Stimulated activated CD8-positive, alpha-beta memory T cell treated with anti-CD3 and anti-CD28 coated beads, Interleukin-4, amount 100 ng/mL, for 48 hours (primary cell): ENCODE results near the gene PLA2G2E.

Experiments used
- DNase-seq: peaks from one replicate; pipeline ENCODE4 v3.0.0-alpha.2; 2020

The PLA2G2E gene

GRCh38 chr1:19926296-19927129 is 3.1 kb upstream of the PLA2G2E start:
- DNase-seq: no peak

GRCh38 chr1:19925342-19926070 is 2.1 kb upstream of the PLA2G2E start:
- no peak for DNase-seq

DNA sequence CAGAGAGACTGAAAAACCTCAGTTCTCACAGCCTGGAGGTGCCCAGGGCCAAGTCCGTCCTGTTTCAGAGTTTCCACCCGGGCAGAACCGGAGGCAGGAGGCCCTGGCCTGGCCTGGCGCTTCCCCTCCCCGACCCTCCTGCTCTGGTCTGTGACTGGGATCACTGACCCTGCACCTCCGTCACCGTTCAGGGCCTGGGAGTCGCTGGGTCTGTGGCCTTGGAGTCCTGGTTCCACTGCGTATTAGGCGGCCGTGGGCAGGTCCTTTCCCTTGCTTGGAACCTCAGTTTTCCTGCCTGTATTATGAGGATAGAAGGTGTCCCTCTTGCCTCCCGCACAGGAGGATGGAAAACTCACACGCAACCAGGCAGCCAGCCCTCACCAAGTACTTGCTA is 533 bp upstream of the PLA2G2E start:
- DNase-seq: no peak

DNA sequence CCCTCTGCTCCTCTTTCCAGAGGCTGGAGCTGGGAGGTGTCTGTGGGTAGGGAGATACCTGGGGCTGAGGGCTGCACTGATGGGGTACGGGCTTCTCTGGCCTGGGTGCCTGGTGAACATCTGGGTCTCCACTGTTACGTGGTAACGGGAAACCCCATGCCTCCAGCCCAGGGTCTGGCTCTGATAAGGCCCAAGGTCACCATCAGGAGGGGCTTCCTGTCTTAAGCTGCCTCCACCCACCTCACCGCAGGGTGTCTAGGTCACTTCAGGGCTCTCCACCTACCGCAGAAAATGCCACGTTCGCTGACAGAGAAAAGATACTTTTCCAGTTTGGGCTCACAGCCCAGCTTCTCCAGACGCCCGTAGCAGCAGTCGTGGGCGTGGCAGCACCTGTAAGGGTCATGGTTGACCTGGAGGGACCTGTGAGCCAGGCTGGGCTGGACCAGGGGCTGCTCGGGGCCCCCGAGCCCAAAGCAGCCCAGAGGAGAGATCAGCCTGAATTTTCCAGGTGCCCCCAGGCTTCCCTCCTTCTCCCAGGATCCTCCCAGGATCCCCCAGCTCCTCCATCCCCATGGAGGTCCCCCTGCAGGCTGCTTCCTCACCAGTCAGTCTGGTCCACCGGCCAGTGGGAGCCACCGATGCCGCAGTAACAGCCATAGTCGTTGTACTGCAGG is 1.3 kb downstream of the PLA2G2E start:
- DNase-seq: no peak

DNA sequence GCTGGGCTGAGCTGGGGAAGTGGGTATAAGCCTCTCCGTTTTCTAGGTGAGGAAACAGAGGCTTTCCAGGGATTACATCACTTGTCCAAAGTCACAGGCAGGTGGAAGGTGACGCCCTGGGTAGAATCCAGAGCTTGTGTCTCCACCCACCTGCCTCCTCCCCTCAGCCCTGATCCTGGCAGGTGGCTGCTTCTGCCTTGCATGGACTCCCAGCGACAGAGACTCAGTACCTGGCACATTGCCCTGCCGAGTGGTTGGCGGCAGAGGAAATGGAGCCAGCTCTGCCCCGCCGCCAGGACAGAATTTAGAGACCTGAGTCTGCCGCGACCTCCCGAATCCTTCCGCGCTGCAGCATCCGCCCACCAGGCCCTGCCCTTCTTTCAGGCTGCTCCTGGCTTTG is 2.1 kb downstream of the PLA2G2E start:
- DNase-seq: no peak

DNA sequence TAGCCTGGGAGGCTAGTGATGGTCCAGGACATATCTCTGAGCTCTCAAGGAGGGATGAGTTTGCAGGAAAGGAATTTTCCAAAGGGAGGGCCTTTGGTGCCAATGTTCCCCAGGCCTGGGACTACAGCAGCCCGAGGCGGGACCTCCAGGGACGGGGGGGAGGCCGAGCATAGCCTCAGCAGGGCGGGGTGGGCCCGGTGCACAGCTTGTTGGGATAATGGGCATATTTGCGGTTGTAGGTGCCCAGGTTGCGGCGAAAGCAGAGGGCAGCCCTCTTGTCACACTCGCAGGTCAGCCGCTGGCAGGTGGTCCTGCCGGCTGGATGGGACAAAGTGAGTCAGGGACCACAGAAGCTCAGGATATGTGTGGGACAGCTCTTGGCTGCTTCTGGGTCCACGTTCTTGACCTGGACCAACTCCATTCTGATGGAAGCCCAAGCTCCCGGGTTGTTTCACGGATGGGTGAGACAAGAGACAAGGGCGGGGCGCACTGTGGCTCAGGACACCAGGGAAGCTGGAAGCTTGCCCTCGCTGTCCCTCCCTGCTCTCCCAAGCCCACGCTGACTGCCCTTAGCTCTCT is 3.2 kb downstream of the PLA2G2E start:
- no peak for DNase-seq

GRCh38 chr1:19918057-19918456 is 5.4 kb downstream of the PLA2G2E start:
- peak; percentile 92 for DNase-seq

- DNase-seq: no peak
Measured at GRCh38 chr1:19910650-19911049, 12.8 kb downstream of the PLA2G2E start.

- no peak for DNase-seq
Measured at GRCh38 chr1:19909971-19910370, 13.4 kb downstream of the PLA2G2E start.

DNA sequence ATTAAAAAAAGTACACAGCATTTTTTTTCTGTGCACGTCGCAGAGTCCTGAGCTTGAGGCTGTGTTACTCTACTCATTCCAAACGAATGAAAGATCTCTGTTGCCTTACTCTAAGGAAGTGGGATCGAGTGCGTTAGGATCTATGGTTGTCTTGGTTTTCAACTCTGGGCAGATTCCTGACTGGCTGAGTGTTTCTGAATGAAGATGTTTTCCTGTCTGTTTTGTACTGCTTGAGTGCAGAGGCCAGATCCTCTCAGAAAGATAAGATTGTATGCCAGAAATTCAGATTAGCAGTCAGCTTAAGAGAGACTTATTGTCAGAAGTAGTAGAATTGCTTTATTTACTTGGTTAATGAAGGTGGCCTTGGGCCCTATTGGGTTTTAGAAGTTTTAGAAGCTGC is 14.0 kb downstream of the PLA2G2E start:
- no peak for DNase-seq

- no peak for DNase-seq
Measured at GRCh38 chr1:19907456-19907855, 16.0 kb downstream of the PLA2G2E start.

- DNase-seq: no peak
Measured at GRCh38 chr1:19903621-19904020, 19.8 kb downstream of the PLA2G2E start.

DNA sequence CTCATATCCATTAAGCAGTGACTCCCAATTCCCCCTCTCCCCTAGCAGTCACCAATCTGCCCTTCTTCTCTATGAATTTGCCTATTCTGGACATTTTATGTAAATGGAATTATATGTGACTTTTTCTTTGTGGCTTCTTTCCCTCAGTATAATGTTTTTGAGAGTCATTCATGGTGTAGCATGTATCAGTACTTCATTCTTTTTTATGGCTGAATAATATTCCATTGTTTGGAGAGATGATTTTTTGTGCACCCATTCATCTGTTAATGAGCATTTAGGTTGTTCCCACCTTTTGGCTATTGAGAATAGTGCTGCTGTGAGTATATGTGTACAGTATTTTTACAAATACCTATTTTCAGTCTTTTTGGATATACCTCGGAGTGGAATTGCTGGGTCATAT is 21.8 kb downstream of the PLA2G2E start:
- DNase-seq: no peak

GRCh38 chr1:19894218-19894617 is 29.2 kb downstream of the PLA2G2E start:
- no peak for DNase-seq

DNA sequence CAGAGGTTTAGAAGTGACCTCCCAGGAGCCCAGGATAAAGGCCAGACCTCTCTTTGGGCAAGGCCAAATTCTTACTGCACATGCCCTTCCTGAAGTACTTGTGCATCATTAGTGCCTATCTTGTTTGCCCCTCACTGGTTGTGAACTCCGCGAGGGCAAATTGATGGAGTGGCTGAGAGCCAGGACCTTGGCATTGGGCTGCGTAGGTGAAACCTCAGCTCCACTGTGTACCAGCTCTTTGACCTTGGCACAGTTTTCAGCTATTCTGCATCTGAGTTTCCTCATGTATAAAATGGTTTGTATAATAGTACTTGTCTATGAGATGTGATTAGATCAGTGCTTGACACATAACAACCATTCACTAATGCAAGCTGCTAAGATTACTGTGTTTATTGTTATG is 29.7 kb downstream of the PLA2G2E start:
- DNase-seq: no peak

DNA sequence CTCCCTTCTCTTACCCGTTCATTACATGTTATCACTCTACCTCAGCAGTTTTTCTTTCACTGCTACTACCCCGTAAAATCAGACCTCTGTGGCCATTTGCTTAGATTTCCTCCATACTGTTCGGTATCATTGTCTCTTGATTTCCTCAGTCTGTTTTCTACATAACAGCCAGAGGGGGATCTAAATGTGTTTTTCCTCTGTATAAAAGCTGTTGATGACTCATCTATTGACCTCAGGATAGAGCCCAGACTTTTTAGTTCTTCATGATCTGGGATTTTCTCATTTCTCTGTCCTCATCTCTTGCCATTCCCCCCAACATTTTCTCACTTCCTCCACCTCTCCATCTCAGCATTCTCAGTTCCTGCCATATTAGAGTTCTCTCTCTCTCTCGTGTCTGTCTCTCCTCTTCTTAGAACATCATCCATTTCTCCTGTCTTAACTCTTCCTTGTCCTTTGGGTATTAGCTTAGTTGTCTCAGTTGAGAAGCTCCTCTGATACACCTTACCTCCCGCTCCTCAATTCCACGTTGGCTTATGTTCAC is 30.7 kb downstream of the PLA2G2E start:
- DNase-seq: no peak

- DNase-seq: no peak
Measured at GRCh38 chr1:19892129-19892528, 31.3 kb downstream of the PLA2G2E start.

DNA sequence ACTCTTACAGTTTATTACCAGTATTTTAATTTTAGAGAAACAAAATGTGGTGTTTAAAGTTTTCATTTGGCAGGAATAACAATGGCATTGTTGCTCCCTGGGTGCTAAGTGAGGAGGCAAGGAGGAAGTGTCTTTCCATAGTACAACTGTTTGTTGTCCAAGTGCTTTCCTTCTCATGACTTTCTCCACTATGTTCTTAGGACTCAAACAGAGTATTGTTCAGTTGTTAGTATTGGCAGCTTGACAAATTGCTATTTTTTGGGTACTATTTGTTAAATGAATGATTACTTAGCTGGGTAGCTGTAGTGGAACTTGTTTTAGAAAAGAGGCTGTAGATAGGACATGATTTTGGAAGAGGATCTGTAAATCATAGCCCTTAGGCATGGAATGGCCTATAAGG is 33.8 kb downstream of the PLA2G2E start:
- DNase-seq: no peak

DNA sequence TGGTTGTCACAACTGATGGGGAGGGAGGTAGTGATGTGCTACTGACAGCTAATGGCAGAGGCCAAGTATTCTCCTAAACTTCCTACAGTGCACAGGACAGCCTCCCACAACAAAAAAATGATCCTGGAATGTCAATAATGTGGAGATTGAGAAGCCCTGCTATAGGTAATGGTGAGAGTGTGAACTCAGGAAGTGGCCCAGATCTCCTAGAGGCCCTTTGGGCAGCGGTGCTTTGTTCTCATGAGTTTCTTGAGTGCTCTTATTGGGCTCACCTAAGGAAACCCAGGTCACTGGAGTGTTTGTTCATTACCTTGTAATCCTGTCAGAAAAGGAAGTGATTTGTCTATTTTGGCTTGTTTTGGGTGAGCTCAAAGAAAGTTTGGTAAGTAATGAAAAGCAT is 35.3 kb downstream of the PLA2G2E start:
- DNase-seq: no peak

- no peak for DNase-seq
Measured at GRCh38 chr1:19885821-19886220, 37.6 kb downstream of the PLA2G2E start.

GRCh38 chr1:19884312-19884711 is 39.1 kb downstream of the PLA2G2E start:
- DNase-seq: no peak

- DNase-seq: peak; percentile 93
Measured at GRCh38 chr1:19882111-19883071, 41.0 kb downstream of the PLA2G2E start, which contains the start of gene OTUD3. OTUD3 (plus strand) TSS chr1:19882395; CDS start chr1:19882514, 119 bp downstream.
